Activated T-helper 2 cell treated with anti-CD3 and anti-CD28 coated beads, Interferon-gamma antibody, Interleukin-2, Interleukin-4, amounts not matched to agents 10 μg/mL and 5 μg/mL and 100 μg/mL, durations not matched to agents 14 hours and 24 hours and 36 hours (primary cell): Measurements from ENCODE around the gene ETS2. TPM values are rescaled to one million over a fixed set of nuclear protein-coding genes. Genes with fewer than 3 reads are reported as not detected.

Source experiments
- DNase-seq: peaks from one replicate; pipeline ENCODE4 v3.0.0; 2021; ENCODE audit warnings: low spot score
- H3K27ac Mint-ChIP-seq: one replicate; pipeline ENCODE4 v1.8.0; 2021; ENCODE audit warnings: mixed read lengths
- H3K27me3 Mint-ChIP-seq: one replicate; pipeline ENCODE4 v1.8.0; 2021; ENCODE audit warnings: low read depth, mixed read lengths
- H3K36me3 Mint-ChIP-seq: one replicate; pipeline ENCODE4 v1.8.0; 2021; ENCODE audit warnings: low read depth, mixed read lengths
- H3K4me1 Mint-ChIP-seq: one replicate; pipeline ENCODE4 v1.8.0; 2021; ENCODE audit warnings: low read depth, mixed read lengths
- H3K4me3 Mint-ChIP-seq: one replicate; pipeline ENCODE4 v1.8.0; 2021; ENCODE audit warnings: low read depth, mild to moderate bottlenecking, moderate library complexity, mixed read lengths
- H3K9me3 Mint-ChIP-seq: one replicate; pipeline ENCODE4 v1.8.0; 2021; ENCODE audit warnings: mixed read lengths
- intact Hi-C: fragments of 100-400 bp; cut with micrococcal nuclease; formaldehyde crosslinking; loops from one replicate; pipeline ENCODE4 v1.15.1; 2023
- total RNA-seq: library from RNA; stranded (reverse); gene quantifications from 2 replicates; pipeline ENCODE4 v1.2.3, GENCODE V29; 2022

ETS2 gene
- total RNA-seq, 1 donor from 2014 or later = 63.9 TPM

GRCh38 chr21:38807441-38807871 is 1.7 kb downstream of the ETS2 start:
- Mint-ChIP-seq H3K4me1 (peaks cover 58% of the 10 kb centered on the region), H3K36me3 (peaks cover 59% of the 10 kb centered on the region), H3K27ac (no peak overlapping the region), H3K27me3 (no peaks in the 10 kb centered on the region), H3K9me3 (no peaks in the 10 kb centered on the region), H3K4me3 (peak overlapping the region; percentile 94)
- no peak for DNase-seq
- intact Hi-C loops = loop anchor here (1.0 to 10.0 kb wide), 7 partner anchors 31 to 507 kb away; partner anchors contain the start of gene BRWD1

DNA sequence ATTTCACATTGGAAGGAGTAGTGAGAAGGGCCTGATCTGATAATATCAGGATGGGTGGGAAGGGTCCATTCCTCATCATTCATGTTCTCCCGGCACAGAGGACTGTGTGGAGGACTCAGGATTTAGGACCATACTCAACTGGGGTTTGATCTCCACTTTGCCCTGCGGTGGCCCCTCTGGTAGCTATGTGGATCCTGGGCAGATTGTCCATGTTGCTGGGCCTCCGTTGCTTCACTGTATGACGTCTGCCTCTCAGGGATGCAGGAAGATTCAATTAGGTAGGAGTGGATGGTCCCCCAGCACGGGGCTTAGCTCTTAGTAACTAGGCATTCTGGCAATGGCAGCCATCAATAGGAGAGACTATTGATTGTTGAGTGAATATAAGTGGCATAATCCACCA is 2.3 kb downstream of the ETS2 start:
- DNase-seq = no peak
- Mint-ChIP-seq H3K27me3 (no peaks in the 10 kb centered on the region), H3K4me1 (peaks cover 52% of the 10 kb centered on the region), H3K36me3 (peaks cover 64% of the 10 kb centered on the region), H3K9me3 (no peaks in the 10 kb centered on the region), H3K27ac (no peak overlapping the region), H3K4me3 (peak overlapping the region; percentile 94)
- intact Hi-C loops = loop anchor here (1.0 to 10.0 kb wide), 7 partner anchors 31 to 507 kb away; partner anchors contain the start of gene BRWD1

- no peak overlapping the region for H3K27ac Mint-ChIP-seq
- no peak overlapping the region for H3K4me3 Mint-ChIP-seq
- intact Hi-C loops = loop anchor here (5.0 to 10.0 kb wide), 4 partner anchors 103 to 505 kb away; partner anchors contain the start of gene BRWD1
- H3K4me1 Mint-ChIP-seq = peaks cover 52% of the 10 kb centered on the region
- H3K27me3 Mint-ChIP-seq = no peaks in the 10 kb centered on the region
- no peaks in the 10 kb centered on the region for H3K9me3 Mint-ChIP-seq
- no peak for DNase-seq
- peaks cover 75% of the 10 kb centered on the region for H3K36me3 Mint-ChIP-seq
Measured at GRCh38 chr21:38809198-38809878, 3.6 kb downstream of the ETS2 start.

GRCh38 chr21:38810034-38810825 is 4.5 kb downstream of the ETS2 start:
- intact Hi-C loops = loop anchor here (10.0 kb wide), 1 partner anchor 65 kb away; no protein-coding TSS in a partner anchor
- Mint-ChIP-seq H3K9me3 (no peaks in the 10 kb centered on the region), H3K4me3 (no peak overlapping the region), H3K27me3 (no peaks in the 10 kb centered on the region), H3K36me3 (peaks cover 83% of the 10 kb centered on the region), H3K4me1 (peaks cover 54% of the 10 kb centered on the region), H3K27ac (no peak overlapping the region)
- no peak for DNase-seq

DNA sequence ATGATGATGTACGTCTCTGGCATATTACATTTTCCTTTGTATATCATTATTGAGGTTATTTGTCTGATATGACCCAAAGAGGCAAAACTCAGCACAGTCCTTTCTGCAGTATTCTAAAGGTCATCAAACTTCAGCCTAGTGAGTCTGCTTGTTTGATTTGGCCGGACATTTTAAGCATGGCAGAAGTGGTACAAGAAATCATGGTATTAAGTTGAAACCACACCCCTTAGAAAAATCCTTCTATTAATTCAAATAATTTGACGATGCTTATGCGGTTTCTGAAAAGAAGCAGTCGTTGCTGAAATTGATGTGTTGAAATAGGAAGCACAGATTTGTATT is 5.1 kb downstream of the ETS2 start:
- intact Hi-C loops = loop anchor here (10.0 kb wide), 1 partner anchor 64 kb away; no protein-coding TSS in a partner anchor
- no peak for DNase-seq
- Mint-ChIP-seq H3K27ac (no peak overlapping the region), H3K4me1 (peaks cover 55% of the 10 kb centered on the region), H3K27me3 (no peaks in the 10 kb centered on the region), H3K36me3 (peaks cover 89% of the 10 kb centered on the region), H3K4me3 (no peak overlapping the region), H3K9me3 (no peaks in the 10 kb centered on the region)

DNA sequence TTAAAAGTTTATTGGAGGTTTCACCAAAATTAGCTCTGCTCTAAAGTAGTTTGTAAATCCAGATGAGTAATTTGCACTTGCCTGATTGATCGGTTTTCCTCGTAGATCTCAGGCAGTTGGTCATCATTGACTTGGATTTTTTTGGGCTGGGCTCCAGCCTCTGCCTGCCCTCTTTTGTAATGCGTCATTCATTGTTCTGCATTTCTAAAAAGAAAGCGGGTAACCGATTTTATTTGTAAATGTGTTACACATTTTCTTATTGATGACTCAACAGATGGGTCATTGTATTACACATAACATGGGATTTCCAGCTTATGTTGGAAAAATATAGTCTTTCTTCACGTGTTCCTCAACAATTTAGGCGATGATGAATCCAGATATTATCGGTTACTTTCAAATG is 5.5 kb downstream of the ETS2 start:
- no peak for DNase-seq
- H3K4me3 Mint-ChIP-seq = no peak overlapping the region
- no peak overlapping the region for H3K27ac Mint-ChIP-seq
- peaks cover 55% of the 10 kb centered on the region for H3K4me1 Mint-ChIP-seq
- no peaks in the 10 kb centered on the region for H3K27me3 Mint-ChIP-seq
- intact Hi-C loops = loop anchor here (10.0 kb wide), 1 partner anchor 64 kb away; no protein-coding TSS in a partner anchor
- H3K9me3 Mint-ChIP-seq = no peaks in the 10 kb centered on the region
- H3K36me3 Mint-ChIP-seq = peaks cover 92% of the 10 kb centered on the region

GRCh38 chr21:38813143-38813542 is 7.4 kb downstream of the ETS2 start:
- Mint-ChIP-seq H3K9me3 (no peaks in the 10 kb centered on the region), H3K27ac (no peak overlapping the region), H3K4me3 (no peak overlapping the region), H3K4me1 (peaks cover 50% of the 10 kb centered on the region), H3K27me3 (no peaks in the 10 kb centered on the region), H3K36me3 (peaks cover 94% of the 10 kb centered on the region)
- no peak for DNase-seq
- intact Hi-C loops = loop anchor here (10.0 kb wide), 1 partner anchor 62 kb away; no protein-coding TSS in a partner anchor

DNA sequence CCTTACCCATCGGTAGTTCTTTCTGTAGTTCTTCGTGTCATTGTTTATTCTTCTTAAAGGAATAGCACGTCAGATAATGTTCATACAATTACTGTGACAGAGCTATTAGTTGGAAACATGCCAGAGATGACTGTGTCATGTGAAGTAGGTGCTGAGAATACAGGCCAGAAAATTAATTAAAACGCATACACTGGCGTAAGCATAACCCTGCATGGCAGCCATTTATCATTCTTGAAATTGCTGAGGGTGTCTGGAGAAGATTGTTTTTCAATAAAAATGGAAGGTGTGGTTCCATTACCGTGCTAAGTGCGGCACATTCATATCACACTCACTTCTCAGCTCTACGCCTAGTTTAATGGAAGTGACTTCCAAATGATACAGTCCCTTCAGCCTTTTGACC is 7.8 kb downstream of the ETS2 start:
- Mint-ChIP-seq H3K36me3 (peaks cover 94% of the 10 kb centered on the region), H3K9me3 (no peaks in the 10 kb centered on the region), H3K27ac (no peak overlapping the region), H3K27me3 (no peaks in the 10 kb centered on the region), H3K4me3 (no peak overlapping the region), H3K4me1 (peaks cover 46% of the 10 kb centered on the region)
- intact Hi-C loops = loop anchor here (10.0 kb wide), 1 partner anchor 61 kb away; no protein-coding TSS in a partner anchor
- DNase-seq = no peak

DNA sequence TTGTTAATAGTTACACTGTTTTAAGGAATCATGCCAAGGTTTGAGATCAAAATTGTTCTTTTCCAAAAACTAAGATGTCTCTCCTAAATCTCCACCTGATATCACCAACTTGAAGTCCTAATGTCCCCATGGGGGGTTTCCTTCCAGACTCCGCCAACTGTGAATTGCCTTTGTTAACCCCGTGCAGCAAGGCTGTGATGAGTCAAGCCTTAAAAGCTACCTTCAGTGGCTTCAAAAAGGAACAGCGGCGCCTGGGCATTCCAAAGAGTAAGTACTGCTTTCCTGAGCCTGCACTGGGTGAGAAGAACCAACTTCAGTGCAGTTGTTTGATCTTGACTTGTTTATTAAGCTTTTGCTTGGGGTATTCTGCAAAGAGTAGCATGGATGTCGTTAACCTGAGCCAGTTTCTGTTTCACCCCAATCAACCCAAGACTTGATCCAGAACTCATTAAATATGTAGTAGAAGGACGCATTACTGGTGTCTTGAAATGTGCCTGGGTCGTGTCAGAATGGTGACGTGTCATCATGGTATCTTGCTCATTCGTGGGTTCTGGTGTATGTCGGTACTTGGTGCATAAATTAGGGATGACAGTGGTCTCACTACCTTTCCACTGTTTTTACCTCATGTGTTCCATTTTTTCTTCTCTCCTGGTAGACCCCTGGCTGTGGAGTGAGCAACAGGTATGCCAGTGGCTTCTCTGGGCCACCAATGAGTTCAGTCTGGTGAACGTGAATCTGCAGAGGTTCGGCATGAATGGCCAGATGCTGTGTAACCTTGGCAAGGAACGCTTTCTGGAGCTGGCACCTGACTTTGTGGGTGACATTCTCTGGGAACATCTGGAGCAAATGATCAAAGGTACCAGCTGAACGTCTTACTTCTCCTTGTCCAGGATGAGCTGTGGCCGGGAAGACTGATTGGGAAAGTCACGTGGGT is 8.7 kb downstream of the ETS2 start:
- Mint-ChIP-seq H3K4me3 (no peak overlapping the region), H3K36me3 (peaks cover 95% of the 10 kb centered on the region), H3K9me3 (no peaks in the 10 kb centered on the region), H3K4me1 (peaks cover 43% of the 10 kb centered on the region), H3K27me3 (no peaks in the 10 kb centered on the region), H3K27ac (peak overlapping the region; percentile 20)
- DNase-seq = no peak
- intact Hi-C loops = loop anchor here (10.0 kb wide), 1 partner anchor 60 kb away; no protein-coding TSS in a partner anchor

DNA sequence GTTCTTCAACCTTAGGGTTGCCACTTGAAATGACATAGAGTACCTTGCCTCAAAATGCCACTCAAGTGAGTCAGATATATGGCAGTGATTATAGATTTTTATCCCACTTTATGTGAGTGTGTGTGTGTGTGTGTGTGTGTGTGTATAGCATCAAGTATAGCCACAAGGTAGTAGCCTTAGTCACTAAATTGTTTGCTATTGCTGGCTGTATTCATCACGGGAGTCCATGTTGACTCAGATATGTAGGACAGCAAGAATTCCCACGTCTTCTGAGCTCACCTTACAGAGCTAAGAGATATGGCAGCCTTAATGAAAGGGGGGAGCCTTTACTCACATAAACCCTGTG is 9.3 kb downstream of the ETS2 start:
- no peaks in the 10 kb centered on the region for H3K27me3 Mint-ChIP-seq
- H3K4me1 Mint-ChIP-seq = peaks cover 38% of the 10 kb centered on the region
- no peaks in the 10 kb centered on the region for H3K9me3 Mint-ChIP-seq
- peak overlapping the region; percentile 60 for H3K27ac Mint-ChIP-seq
- intact Hi-C loops = loop anchor here (10.0 kb wide), 1 partner anchor 60 kb away; no protein-coding TSS in a partner anchor
- peaks cover 95% of the 10 kb centered on the region for H3K36me3 Mint-ChIP-seq
- DNase-seq = no peak
- H3K4me3 Mint-ChIP-seq = no peak overlapping the region

DNA sequence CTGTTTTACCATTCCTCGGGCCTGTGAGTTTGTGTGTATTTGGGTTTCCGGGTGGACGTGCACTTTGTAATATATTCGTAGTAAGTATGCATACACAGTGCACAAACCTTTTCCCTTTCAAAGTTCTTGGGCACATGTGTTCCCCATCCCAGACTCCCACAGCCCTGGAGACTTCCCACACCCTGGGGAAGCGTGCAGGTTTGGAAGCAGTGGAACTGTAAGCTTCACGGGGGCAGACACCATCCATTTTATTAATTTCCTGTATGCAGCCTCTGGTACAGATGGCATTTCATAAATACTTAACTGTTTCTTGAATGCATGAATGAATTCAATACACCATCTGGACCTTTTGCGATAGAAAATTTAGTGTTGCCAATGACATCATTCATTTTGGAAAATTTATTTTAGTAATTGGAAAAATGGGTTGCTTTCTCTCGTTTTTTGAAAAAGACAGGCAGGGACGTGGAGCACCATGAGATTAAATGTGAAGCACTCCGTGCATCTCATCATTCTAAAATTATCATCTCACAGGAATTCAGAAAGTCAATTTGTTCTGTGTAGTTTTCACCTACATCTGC is 10.8 kb downstream of the ETS2 start:
- H3K27ac Mint-ChIP-seq = no peak overlapping the region
- DNase-seq = no peak
- no peaks in the 10 kb centered on the region for H3K9me3 Mint-ChIP-seq
- peaks cover 95% of the 10 kb centered on the region for H3K36me3 Mint-ChIP-seq
- H3K4me1 Mint-ChIP-seq = peaks cover 24% of the 10 kb centered on the region
- no peaks in the 10 kb centered on the region for H3K27me3 Mint-ChIP-seq
- intact Hi-C loops = loop anchor here (10.0 kb wide), 1 partner anchor 58 kb away; no protein-coding TSS in a partner anchor
- H3K4me3 Mint-ChIP-seq = no peak overlapping the region
